ENCODE results near the gene KDM6A. TPM values are rescaled to one million over a fixed set of nuclear protein-coding genes. Genes with fewer than 3 reads are reported as not detected.

KDM6A gene
- total RNA-seq, 1 experiment from 2014 or later, result 21.0 TPM

DNA sequence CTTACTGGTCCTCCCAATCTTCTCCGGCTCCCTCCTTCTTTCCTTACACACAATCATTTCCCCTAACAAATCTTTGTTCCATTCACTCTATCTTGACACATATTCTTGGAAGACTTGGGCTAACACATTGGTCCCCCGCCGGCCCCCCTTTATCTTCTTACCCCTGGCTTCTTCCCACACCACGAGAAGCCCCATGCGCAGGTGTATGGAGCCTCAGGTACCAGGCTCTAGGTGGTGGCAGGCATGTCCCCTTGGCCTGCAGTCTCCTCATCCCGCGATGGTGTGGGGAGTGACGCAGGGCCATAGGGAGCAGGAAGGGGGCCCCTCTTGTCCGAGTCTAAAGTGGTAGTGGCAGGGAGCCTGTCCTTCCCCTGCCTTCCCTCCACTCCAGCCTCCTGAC lies 277.8 kb downstream of the KDM6A start:
- no TSS peak for BruUV-seq (replicated peaks)
- DNase-seq (ENCODE audit: low read depth, low spot score) (no peak), ATAC-seq (no peak)
- H3K27me3 ChIP-seq (ENCODE audit: insufficient read depth, low read length), result no peaks in the 10 kb centered on the region
- no peaks in the 10 kb centered on the region for H3K4me1 ChIP-seq (ENCODE audit: control insufficient read depth in 1 of 2, insufficient read depth in 2 of 2, low read length in 2 of 2)
- no peak for TF ChIP-seq CBX3 (IDR thresholded peaks at IDR 0.05; ENCODE audit: low read depth)
- TF ChIP-seq, protein P1, sequence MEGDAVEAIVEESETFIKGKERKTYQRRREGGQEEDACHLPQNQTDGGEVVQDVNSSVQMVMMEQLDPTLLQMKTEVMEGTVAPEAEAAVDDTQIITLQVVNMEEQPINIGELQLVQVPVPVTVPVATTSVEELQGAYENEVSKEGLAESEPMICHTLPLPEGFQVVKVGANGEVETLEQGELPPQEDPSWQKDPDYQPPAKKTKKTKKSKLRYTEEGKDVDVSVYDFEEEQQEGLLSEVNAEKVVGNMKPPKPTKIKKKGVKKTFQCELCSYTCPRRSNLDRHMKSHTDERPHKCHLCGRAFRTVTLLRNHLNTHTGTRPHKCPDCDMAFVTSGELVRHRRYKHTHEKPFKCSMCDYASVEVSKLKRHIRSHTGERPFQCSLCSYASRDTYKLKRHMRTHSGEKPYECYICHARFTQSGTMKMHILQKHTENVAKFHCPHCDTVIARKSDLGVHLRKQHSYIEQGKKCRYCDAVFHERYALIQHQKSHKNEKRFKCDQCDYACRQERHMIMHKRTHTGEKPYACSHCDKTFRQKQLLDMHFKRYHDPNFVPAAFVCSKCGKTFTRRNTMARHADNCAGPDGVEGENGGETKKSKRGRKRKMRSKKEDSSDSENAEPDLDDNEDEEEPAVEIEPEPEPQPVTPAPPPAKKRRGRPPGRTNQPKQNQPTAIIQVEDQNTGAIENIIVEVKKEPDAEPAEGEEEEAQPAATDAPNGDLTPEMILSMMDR (IDR thresholded peaks at IDR 0.05 in 2 of 3, conservative IDR thresholded peaks at IDR 0.05 in 1 of 3; ENCODE audit: borderline replicate concordance in 1 of 3, insufficient read depth in 1 of 3, low read depth in 2 of 3, low read length in 2 of 3), result no peak
- no peak for TF ChIP-seq YY1 (IDR thresholded peaks at IDR 0.05; ENCODE audit: extremely low read depth, insufficient replicate concordance, low read depth, low read length)
- no peak for TF ChIP-seq POLR2AphosphoS5 (IDR thresholded peaks at IDR 0.05; ENCODE audit: low read depth, low read length)
- TF ChIP-seq, protein P2, sequence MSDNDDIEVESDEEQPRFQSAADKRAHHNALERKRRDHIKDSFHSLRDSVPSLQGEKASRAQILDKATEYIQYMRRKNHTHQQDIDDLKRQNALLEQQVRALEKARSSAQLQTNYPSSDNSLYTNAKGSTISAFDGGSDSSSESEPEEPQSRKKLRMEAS (IDR thresholded peaks at IDR 0.05), result no peak
- no peak for TF ChIP-seq EGR1 (IDR thresholded peaks at IDR 0.05; ENCODE audit: low read depth)
- no peak for TF ChIP-seq SP1 (IDR thresholded peaks at IDR 0.05; ENCODE audit: low read depth)
- TF ChIP-seq, protein P3, sequence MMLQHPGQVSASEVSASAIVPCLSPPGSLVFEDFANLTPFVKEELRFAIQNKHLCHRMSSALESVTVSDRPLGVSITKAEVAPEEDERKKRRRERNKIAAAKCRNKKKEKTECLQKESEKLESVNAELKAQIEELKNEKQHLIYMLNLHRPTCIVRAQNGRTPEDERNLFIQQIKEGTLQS (IDR thresholded peaks at IDR 0.05), result no peak
- no peak for TF ChIP-seq EZH2 (IDR thresholded peaks at IDR 0.05)
- H3K9ac ChIP-seq (ENCODE audit: low read length), result no peak overlapping the region
- no peak overlapping the region for H2AFZ ChIP-seq (ENCODE audit: low read depth, low read length, poor library complexity, severe bottlenecking)
- no peaks in the 10 kb centered on the region for H3K79me2 ChIP-seq (ENCODE audit: insufficient read depth, low read length)
- no peaks in the 10 kb centered on the region for H3K36me3 ChIP-seq (ENCODE audit: control insufficient read depth in 1 of 2, insufficient read depth in 2 of 2, low read length in 2 of 2)
- H3K27ac ChIP-seq (ENCODE audit: low read depth, low read length), result no peak overlapping the region
- H3K4me2 ChIP-seq (ENCODE audit: low read length), result no peak overlapping the region
- ChIA-PET POLR2A (no interaction called here), CTCF (no interaction called here), RAD21 (ENCODE audit: low non-redundant PET in 1 of 2, low total read pairs in 2 of 2, uncharacterized antibody in 2 of 2, unreplicated experiment in 2 of 2) (no interaction called here)
- no peaks in the 10 kb centered on the region for H3K9me3 ChIP-seq (ENCODE audit: control insufficient read depth in 1 of 2, insufficient read depth in 1 of 2, low read depth in 1 of 2, low read length in 2 of 2)
- no peaks in the 10 kb centered on the region for H4K20me1 ChIP-seq (ENCODE audit: insufficient read depth)
- intact Hi-C loops (cut with micrococcal nuclease), result no loop called here
- H3K9me2 ChIP-seq (ENCODE audit: insufficient read depth), result no peaks in the 10 kb centered on the region
- H3K4me3 ChIP-seq (replicated peaks in 1 of 2; ENCODE audit: low read depth in 1 of 2, low read length in 2 of 2), result no peak overlapping the region

DNA sequence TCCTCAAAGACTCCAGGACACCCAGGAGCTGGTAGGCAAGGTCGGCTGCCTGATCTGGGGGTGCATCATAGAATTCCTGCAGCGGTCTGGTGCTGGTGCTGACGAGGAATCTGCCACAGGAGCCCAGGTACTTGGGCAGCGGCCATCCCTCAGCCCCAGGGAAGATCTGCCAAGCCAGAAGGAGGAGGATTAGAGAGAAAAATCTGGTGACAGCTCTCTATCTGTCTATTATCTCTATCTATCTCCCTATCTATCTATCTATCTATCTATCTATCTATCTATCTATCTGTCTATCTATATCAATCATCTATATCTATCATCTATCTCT lies 281.0 kb downstream of the KDM6A start:
- no peak overlapping the region for H2AFZ ChIP-seq (ENCODE audit: low read depth, low read length, poor library complexity, severe bottlenecking)
- H3K4me3 ChIP-seq (replicated peaks in 1 of 2; ENCODE audit: low read depth in 1 of 2, low read length in 2 of 2), result no peak overlapping the region
- ChIA-PET CTCF (no interaction called here), POLR2A (no interaction called here), RAD21 (ENCODE audit: low non-redundant PET in 1 of 2, low total read pairs in 2 of 2, uncharacterized antibody in 2 of 2, unreplicated experiment in 2 of 2) (no interaction called here)
- intact Hi-C loops (cut with micrococcal nuclease), result no loop called here
- H3K9me2 ChIP-seq (ENCODE audit: insufficient read depth), result no peaks in the 10 kb centered on the region
- H3K79me2 ChIP-seq (ENCODE audit: insufficient read depth, low read length), result no peaks in the 10 kb centered on the region
- H3K4me1 ChIP-seq (ENCODE audit: control insufficient read depth in 1 of 2, insufficient read depth in 2 of 2, low read length in 2 of 2), result no peaks in the 10 kb centered on the region
- no peaks in the 10 kb centered on the region for H4K20me1 ChIP-seq (ENCODE audit: insufficient read depth)
- no peaks in the 10 kb centered on the region for H3K27me3 ChIP-seq (ENCODE audit: insufficient read depth, low read length)
- BruUV-seq (replicated peaks), result no TSS peak
- no peaks in the 10 kb centered on the region for H3K9me3 ChIP-seq (ENCODE audit: control insufficient read depth in 1 of 2, insufficient read depth in 1 of 2, low read depth in 1 of 2, low read length in 2 of 2)
- no peak overlapping the region for H3K9ac ChIP-seq (ENCODE audit: low read length)
- ATAC-seq (no peak), DNase-seq (ENCODE audit: low read depth, low spot score) (no peak)
- H3K27ac ChIP-seq (ENCODE audit: low read depth, low read length), result no peak overlapping the region
- no peak overlapping the region for H3K4me2 ChIP-seq (ENCODE audit: low read length)
- H3K36me3 ChIP-seq (ENCODE audit: control insufficient read depth in 1 of 2, insufficient read depth in 2 of 2, low read length in 2 of 2), result no peaks in the 10 kb centered on the region
- no peak for TF ChIP-seq EZH2 (IDR thresholded peaks at IDR 0.05)
- no peak for TF ChIP-seq EZH2phosphoT487 (IDR thresholded peaks at IDR 0.05; ENCODE audit: borderline replicate concordance)
- no peak for TF ChIP-seq SRF (IDR thresholded peaks at IDR 0.05; ENCODE audit: low read depth)
- TF ChIP-seq ZFX (IDR thresholded peaks at IDR 0.05), result no peak
- TF ChIP-seq CEBPB (IDR thresholded peaks at IDR 0.05; ENCODE audit: low read depth), result no peak
- TF ChIP-seq ELF1 (IDR thresholded peaks at IDR 0.05; ENCODE audit: borderline replicate concordance, low read depth), result no peak
- TF ChIP-seq ZNF274 (IDR thresholded peaks at IDR 0.05; ENCODE audit: low read depth, low read length), result no peak
- no peak for TF ChIP-seq JUND (IDR thresholded peaks at IDR 0.05)
- TF ChIP-seq SIN3A (IDR thresholded peaks at IDR 0.05; ENCODE audit: low read depth), result no peak
- TF ChIP-seq YY1 (IDR thresholded peaks at IDR 0.05; ENCODE audit: extremely low read depth, insufficient replicate concordance, low read depth, low read length), result no peak
- no peak for TF ChIP-seq CBX3 (IDR thresholded peaks at IDR 0.05; ENCODE audit: low read depth)
- TF ChIP-seq RAD21 (IDR thresholded peaks at IDR 0.05; ENCODE audit: low read depth), result no peak
- TF ChIP-seq SP1 (IDR thresholded peaks at IDR 0.05; ENCODE audit: low read depth), result no peak

All from HCT116 (cell line).